NCI-H226 (cell line): ENCODE results near the gene BARX2.
A peak's percentile ranks its signal among the peaks of the same experiment; 100 is the strongest.

Experiments
- DNase-seq: peaks from one replicate; pipeline ENCODE4 v3.0.0-alpha.2; 2015

Gene BARX2

DNA sequence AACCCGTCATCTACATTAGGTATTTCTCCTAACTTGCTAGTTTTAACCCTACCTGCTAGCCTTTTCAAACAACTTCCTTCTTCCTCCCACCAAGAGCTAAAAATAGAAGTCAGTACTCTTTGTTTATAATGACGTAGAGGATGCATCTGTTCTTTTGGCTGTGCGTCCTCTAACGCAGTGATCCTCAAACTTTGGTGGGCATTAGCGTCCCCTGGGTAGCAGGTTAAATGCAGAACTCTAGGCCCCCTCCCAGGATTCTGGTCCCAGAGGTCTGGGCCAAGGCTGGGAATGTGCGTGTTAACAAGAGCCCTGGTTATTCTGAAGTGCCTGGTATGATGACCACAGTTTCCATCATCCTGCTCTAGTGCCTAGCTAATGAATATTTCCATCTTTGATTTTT, 67.6 kb downstream of the BARX2 start:
- no peak for DNase-seq

- DNase-seq = no peak
Observed at GRCh38 chr11:129444274-129444673, 68.6 kb downstream of the BARX2 start.

DNA sequence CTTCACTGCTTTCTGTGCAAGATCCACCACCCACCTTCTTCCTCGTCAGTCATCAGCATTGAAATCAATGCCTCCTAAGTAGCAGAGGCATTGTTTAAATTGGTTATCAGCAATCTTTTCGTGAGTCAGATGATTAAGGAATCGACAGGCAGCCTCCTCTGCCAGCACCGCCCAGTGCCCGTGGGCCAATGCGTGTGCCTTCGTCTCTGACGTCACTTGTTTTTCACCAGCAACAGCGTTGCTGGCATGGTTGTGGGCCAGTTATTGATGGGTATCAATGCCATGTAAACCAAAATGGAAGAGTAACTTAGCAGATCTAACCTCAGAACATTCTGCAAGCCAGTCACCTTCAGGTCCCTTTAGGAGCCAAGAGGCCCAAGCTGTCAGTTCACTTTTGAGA, 69.6 kb downstream of the BARX2 start:
- no peak for DNase-seq

DNA sequence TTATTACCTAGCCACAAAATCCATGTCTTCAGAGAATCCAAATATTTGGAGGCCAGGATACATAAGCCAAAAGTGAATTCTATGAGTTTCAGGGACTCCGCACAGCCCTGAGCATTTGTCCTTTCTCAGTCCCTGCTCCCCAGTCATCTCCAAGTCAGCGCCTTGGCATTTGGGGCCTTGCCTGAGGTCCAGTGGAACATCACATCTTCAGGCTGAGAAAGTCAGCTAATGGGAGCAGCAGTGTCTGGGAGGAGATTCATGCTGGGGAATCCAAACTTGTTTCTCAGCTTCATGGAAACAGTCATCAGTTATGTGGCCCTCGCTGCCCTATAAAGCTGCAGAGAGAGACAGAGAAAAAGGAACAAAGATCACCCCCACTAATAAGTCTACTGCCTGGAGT, 70.9 kb downstream of the BARX2 start:
- DNase-seq = no peak

DNA sequence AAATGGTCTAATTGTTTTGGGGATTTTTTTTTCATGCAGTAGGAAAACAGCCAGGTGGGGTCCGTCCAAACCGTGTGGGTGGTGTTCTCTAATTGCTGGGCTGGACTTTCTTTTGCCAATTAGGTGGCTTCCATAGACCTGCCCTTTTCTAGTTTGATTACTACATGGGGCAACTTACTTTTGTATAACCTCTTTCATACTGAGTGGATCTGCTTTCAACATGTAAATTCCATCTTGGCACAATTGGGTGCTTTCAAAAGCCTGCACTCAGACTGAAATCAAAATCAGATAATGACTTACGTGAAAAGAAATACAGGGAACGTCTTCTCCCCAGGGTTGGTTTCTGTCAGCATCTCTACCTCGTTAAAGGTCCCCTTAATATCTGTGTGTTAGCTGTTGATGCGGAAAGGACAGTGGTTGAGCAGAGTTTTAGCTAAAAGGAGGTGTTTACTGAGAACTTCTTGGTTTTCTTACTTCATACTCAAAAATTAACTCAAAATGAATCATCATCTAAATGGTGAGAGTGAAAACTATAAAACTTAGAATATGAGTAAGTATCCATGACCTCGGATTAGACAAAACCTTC, 72.1 kb downstream of the BARX2 start:
- no peak for DNase-seq

DNA sequence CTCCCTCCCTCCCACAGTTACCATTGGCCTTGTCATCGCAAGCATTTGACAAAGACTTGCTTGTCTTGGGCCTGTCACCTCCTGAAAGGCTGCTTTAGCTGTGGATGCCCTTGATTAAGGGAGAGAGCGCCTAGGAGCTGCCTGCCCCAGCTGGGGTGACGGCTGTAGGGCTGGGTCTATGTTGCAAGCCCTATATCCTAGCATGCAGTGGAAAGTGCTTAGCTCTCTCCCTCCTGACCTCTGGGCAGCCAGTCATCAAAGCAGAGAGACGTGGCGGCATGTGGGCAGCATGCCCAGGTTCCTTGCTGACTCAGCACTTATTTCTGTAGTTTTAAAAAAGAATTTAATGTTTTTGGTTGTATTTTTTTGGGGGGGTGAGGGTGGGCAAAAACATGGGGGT, 75.9 kb downstream of the BARX2 start:
- peak; percentile 50 for DNase-seq

DNA sequence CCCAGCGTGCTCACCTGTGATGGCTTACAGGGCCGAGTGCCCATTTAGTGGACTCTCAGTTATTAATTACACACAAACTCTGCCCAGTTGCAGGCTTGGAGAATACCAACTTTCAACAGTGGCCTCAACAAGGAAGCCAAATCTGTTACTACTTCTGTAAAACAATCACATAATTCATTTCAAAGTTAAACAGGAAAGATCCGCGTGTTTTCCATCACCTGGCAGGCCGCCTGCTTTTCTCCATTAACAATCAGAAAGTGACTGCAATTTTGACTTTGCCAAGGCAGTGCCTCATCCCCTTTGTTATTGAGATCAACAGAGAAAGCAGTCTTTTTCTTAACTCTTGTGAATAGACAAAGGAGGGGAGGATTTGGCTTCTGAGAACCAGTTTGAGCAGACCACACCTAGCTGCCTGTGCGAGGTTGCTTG, 77.7 kb downstream of the BARX2 start:
- no peak for DNase-seq

- DNase-seq = no peak
Observed at GRCh38 chr11:129455101-129455500, 79.5 kb downstream of the BARX2 start.

DNA sequence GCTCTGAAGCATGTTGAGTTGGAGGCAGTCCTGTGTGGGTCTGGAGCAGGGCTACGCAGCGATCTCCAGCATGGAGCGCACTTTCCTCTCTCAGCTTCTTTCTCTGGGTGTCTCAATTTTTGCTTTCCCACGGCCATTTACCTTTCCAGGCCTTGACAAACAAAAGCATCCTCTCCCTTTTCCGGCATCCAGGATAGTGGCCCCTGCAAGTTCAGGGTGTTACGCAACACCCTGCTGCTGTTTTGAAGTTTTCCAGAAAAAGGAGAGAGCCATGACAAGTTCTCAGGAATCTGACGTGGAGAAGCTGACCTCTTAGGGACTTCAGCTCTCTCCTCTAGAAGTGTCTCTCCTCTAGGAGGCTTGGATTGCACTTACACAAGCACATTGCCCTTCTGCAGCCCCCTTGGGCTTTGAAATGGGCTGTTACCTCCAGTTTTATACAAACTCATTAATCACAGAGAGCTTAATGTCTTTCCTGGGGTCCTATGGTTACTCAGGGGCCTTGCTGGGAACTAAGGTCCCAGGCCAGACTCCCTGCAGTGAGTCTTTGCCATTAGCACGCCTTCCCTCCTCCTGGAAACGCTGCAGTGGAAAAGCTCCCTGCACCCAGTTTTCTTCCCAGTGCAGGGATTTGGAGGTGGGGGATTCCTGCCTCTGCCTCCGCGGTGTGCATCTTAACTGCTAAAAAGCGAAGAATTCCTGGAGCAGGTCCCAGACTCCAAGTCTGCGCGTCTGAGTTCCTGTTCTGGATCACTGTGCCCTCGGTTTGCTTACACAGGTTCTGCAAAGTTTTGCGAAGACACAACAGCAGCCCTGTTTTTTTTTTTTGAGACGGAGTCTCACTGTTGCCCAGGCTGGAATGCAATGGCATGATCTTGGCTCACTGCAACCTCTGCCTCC, 80.4 kb downstream of the BARX2 start:
- no peak for DNase-seq

- DNase-seq = no peak
Observed at GRCh38 chr11:129457321-129457720, 81.7 kb downstream of the BARX2 start.

DNA sequence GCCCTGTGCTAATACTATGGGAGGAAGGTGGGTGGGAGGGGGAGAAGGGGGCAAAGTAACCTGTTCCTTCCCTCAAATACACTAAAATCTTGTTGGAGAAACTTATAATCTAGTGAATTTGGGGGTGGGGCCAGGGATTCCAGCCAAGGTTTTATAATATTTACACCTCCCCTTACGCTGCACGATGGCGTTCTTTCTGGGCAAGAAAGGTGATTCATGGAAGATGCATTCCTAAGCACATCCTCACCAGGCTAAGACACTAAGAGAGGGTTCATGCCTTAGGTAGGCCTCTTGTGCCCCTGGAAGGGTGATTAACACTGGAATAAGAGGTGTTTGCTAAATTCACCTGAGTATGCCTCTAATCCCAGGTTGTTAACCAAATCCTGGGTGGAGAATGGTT, 82.6 kb downstream of the BARX2 start:
- peak; percentile 65 for DNase-seq

GRCh38 chr11:129458756-129459535, 83.3 kb downstream of the BARX2 start:
- DNase-seq = no peak

GRCh38 chr11:129460714-129461113, 85.1 kb downstream of the BARX2 start:
- DNase-seq = no peak

- no peak for DNase-seq
Observed at GRCh38 chr11:129484068-129484467, 108.4 kb downstream of the BARX2 start.

DNA sequence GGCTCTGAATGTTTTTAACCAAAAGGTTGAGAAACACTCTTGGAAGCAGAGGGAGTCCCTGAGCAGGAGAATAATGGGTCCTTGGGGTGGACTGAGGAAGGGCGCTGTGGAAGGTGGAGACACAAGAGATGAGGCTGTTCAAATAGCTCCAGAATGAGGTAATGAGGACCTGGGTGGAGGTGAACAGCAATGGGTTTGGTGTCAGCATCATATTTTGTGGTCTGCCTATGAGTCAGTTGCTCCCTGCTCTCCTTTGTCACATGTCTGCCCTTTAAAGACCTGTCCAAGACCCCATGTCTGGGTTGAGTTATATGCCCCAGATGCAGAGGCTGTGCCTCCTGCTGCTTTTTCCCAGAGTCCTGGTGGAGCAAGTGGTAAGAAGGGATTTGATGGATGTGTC, 113.6 kb downstream of the BARX2 start:
- DNase-seq = peak; percentile 34

DNA sequence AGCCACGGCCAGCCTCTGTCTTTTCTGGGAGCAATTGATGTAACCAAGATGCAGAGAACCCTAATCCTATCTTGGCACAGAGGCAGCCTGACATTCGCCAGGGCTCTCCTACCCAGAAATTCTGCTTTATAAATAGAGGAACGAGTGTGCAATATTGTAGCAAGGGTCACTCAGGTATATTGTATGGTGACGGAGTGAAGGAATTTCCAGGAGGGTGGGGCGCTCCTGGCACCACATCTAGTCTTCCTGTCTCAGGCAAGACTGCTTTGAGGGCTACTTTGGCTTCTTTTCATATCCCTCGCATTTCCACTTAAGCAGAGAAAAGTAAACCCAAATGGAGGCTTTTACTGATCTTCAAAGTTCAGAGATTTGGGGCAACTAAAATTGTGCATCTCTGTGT, 114.4 kb downstream of the BARX2 start:
- DNase-seq = no peak

GRCh38 chr11:129493746-129494145, 118.1 kb downstream of the BARX2 start:
- no peak for DNase-seq
